GM19468 (cell line): ENCODE data around the gene MYH13.

Experiments used
- ATAC-seq: cut with Tn5 transposase; IDR thresholded peaks from one replicate; pipeline ENCODE4 v1.9.1; 2021; ENCODE audit warnings: mild to moderate bottlenecking, moderate library complexity, moderate number of reproducible peaks; ENCODE audit not compliant: unreplicated experiment; ENCODE audit errors: extremely low read depth

MYH13 gene

GRCh38 chr17:10352893-10353292 is 19.9 kb downstream of the MYH13 start:
- no peak for ATAC-seq

- ATAC-seq: no peak
Measured at GRCh38 chr17:10349403-10349802, 23.4 kb downstream of the MYH13 start.

- ATAC-seq: no peak
Measured at GRCh38 chr17:10344816-10345215, 28.0 kb downstream of the MYH13 start.

GRCh38 chr17:10339051-10339450 is 33.8 kb downstream of the MYH13 start:
- no peak for ATAC-seq

- no peak for ATAC-seq
Measured at GRCh38 chr17:10337976-10338375, 34.8 kb downstream of the MYH13 start.

GRCh38 chr17:10337136-10337535 is 35.7 kb downstream of the MYH13 start:
- ATAC-seq: no peak

GRCh38 chr17:10336393-10336792 is 36.4 kb downstream of the MYH13 start:
- ATAC-seq: no peak

- no peak for ATAC-seq
Measured at GRCh38 chr17:10332515-10332914, 40.3 kb downstream of the MYH13 start.

- no peak for ATAC-seq
Measured at GRCh38 chr17:10328971-10329923, 43.6 kb downstream of the MYH13 start.

GRCh38 chr17:10328206-10328605 is 44.6 kb downstream of the MYH13 start:
- ATAC-seq: no peak

- no peak for ATAC-seq
Measured at GRCh38 chr17:10327640-10328039, 45.2 kb downstream of the MYH13 start.

GRCh38 chr17:10325031-10325695 is 47.6 kb downstream of the MYH13 start:
- no peak for ATAC-seq

- no peak for ATAC-seq
Measured at GRCh38 chr17:10323812-10324610, 48.8 kb downstream of the MYH13 start.

GRCh38 chr17:10318535-10318934 is 54.3 kb downstream of the MYH13 start:
- ATAC-seq: no peak

GRCh38 chr17:10317543-10317834 is 55.3 kb downstream of the MYH13 start:
- no peak for ATAC-seq

- ATAC-seq: no peak
Measured at GRCh38 chr17:10316801-10317542, 55.8 kb downstream of the MYH13 start.

- ATAC-seq: no peak
Measured at GRCh38 chr17:10314329-10314728, 58.5 kb downstream of the MYH13 start.

GRCh38 chr17:10313037-10313672 is 59.7 kb downstream of the MYH13 start:
- ATAC-seq: no peak

- no peak for ATAC-seq
Measured at GRCh38 chr17:10311131-10311530, 61.7 kb downstream of the MYH13 start.
